ENCODE results near the gene IL4R.

GRCh38 chr16:27363797-27364196 lies 50.0 kb downstream of the IL4R start:
- TF ChIP-seq CTCF (IDR thresholded peaks at IDR 0.05) (no peak), SIN3A (IDR thresholded peaks at IDR 0.05; ENCODE audit: borderline replicate concordance, insufficient read depth, low read depth, low read length) (no peak), POLR2AphosphoS5 (IDR thresholded peaks at IDR 0.05; ENCODE audit: low read depth, low read length) (no peak)

Data from Panc1 (cell line).